Measurements from ENCODE around the gene RIMBP2. TPM values are rescaled to one million over a fixed set of nuclear protein-coding genes. Genes with fewer than 3 reads are reported as not detected.

Gene RIMBP2
- total and polyA plus RNA-seq, 4 donors, result 0.05 to 2.9 (median 0.95) TPM

- H3K4me3 ChIP-seq, result no peak overlapping the region
- H3K27ac ChIP-seq (ENCODE audit: low read depth in 1 of 2, low read length in 1 of 2), result no peak overlapping the region
- TF ChIP-seq CTCF (IDR thresholded peaks at IDR 0.05; ENCODE audit: control extremely low read depth, extremely low read depth), result no peak
- no peak for ATAC-seq (ENCODE audit: insufficient read depth, low FRiP score)
- no peak overlapping the region for H3K9ac ChIP-seq (ENCODE audit: insufficient read depth in 1 of 2, low read length in 2 of 2)
- H3K36me3 ChIP-seq (ENCODE audit: control insufficient read depth in 4 of 4, insufficient read depth in 4 of 4, low read length in 4 of 4), result no peaks in the 10 kb centered on the region
- DNase-seq, result no peak
- H3K4me1 ChIP-seq (ENCODE audit: control insufficient read depth in 5 of 5, insufficient read depth in 5 of 5, low read length in 5 of 5), result no peaks in the 10 kb centered on the region
- peaks cover 0 to 6% (median 0%) of the 10 kb centered on the region in 3 donors for H3K27me3 ChIP-seq (ENCODE audit: control insufficient read depth in 3 of 3, insufficient read depth in 3 of 3, low read length in 2 of 3)
- WGBS, 2 donors, result 56 to 79% methylated on average over 14 of the region's 14 CpGs
- peaks cover 0 to 6% (median 0%) of the 10 kb centered on the region in 4 donors for H3K9me3 ChIP-seq (ENCODE audit: control insufficient read depth in 4 of 4, insufficient read depth in 3 of 4, low read length in 3 of 4)
These were observed 324.9 kb downstream of the RIMBP2 start for GRCh38 chr12:130391186-130391585.

GRCh38 chr12:130385193-130385592 lies 330.9 kb downstream of the RIMBP2 start:
- 75 to 78% methylated on average over 4 of the region's 4 CpGs for whole genome bisulfite sequencing, 2 donors
- DNase-seq (no peak), ATAC-seq (ENCODE audit: insufficient read depth, low FRiP score) (no peak)
- no peak overlapping the region for H3K27ac ChIP-seq (ENCODE audit: low read depth in 1 of 2, low read length in 1 of 2)
- H3K4me3 ChIP-seq, result no peak overlapping the region
- no peaks in the 10 kb centered on the region for H3K4me1 ChIP-seq (ENCODE audit: control insufficient read depth in 5 of 5, insufficient read depth in 5 of 5, low read length in 5 of 5)
- H3K9ac ChIP-seq (ENCODE audit: insufficient read depth in 1 of 2, low read length in 2 of 2), result no peak overlapping the region
- no peaks in the 10 kb centered on the region for H3K27me3 ChIP-seq (ENCODE audit: control insufficient read depth in 3 of 3, insufficient read depth in 3 of 3, low read length in 2 of 3)
- no peaks in the 10 kb centered on the region for H3K36me3 ChIP-seq (ENCODE audit: control insufficient read depth in 4 of 4, insufficient read depth in 4 of 4, low read length in 4 of 4)
- TF ChIP-seq CTCF (IDR thresholded peaks at IDR 0.05; ENCODE audit: control extremely low read depth, extremely low read depth), result no peak
- H3K9me3 ChIP-seq (ENCODE audit: control insufficient read depth in 4 of 4, insufficient read depth in 3 of 4, low read length in 3 of 4), result peaks cover 0 to 2% (median 0%) of the 10 kb centered on the region in 4 donors

GRCh38 chr12:130384234-130384633 lies 331.9 kb downstream of the RIMBP2 start:
- DNase-seq (no peak), ATAC-seq (ENCODE audit: insufficient read depth, low FRiP score) (no peak)
- Histone ChIP-seq H3K4me3 (no peak overlapping the region), H3K27me3 (ENCODE audit: control insufficient read depth in 3 of 3, insufficient read depth in 3 of 3, low read length in 2 of 3) (no peaks in the 10 kb centered on the region), H3K27ac (ENCODE audit: low read depth in 1 of 2, low read length in 1 of 2) (no peak overlapping the region), H3K4me1 (ENCODE audit: control insufficient read depth in 5 of 5, insufficient read depth in 5 of 5, low read length in 5 of 5) (no peaks in the 10 kb centered on the region), H3K9ac (ENCODE audit: insufficient read depth in 1 of 2, low read length in 2 of 2) (no peak overlapping the region), H3K9me3 (ENCODE audit: control insufficient read depth in 4 of 4, insufficient read depth in 3 of 4, low read length in 3 of 4) (peaks cover 0 to 2% (median 0%) of the 10 kb centered on the region in 4 donors), H3K36me3 (ENCODE audit: control insufficient read depth in 4 of 4, insufficient read depth in 4 of 4, low read length in 4 of 4) (no peaks in the 10 kb centered on the region)
- no peak for TF ChIP-seq CTCF (IDR thresholded peaks at IDR 0.05; ENCODE audit: control extremely low read depth, extremely low read depth)
- 58 to 67% methylated on average over 3 of the region's 3 CpGs for WGBS, 2 donors

GRCh38 chr12:130382818-130383217 lies 333.3 kb downstream of the RIMBP2 start:
- no peak overlapping the region for H3K4me3 ChIP-seq
- TF ChIP-seq CTCF (IDR thresholded peaks at IDR 0.05; ENCODE audit: control extremely low read depth, extremely low read depth), result no peak

More at GRCh38 chr12:130382818-130383217, 333.3 kb downstream of the RIMBP2 start:
- no peak overlapping the region for H3K9ac ChIP-seq (ENCODE audit: insufficient read depth in 1 of 2, low read length in 2 of 2)
- DNase-seq, result no peak
- no peaks in the 10 kb centered on the region for H3K4me1 ChIP-seq (ENCODE audit: control insufficient read depth in 5 of 5, insufficient read depth in 5 of 5, low read length in 5 of 5)
- WGBS, 2 donors, result 63 to 66% methylated on average over 2 of the region's 2 CpGs
- H3K27me3 ChIP-seq (ENCODE audit: control insufficient read depth in 3 of 3, insufficient read depth in 3 of 3, low read length in 2 of 3), result no peaks in the 10 kb centered on the region
- no peak for ATAC-seq (ENCODE audit: insufficient read depth, low FRiP score)
- no peaks in the 10 kb centered on the region for H3K36me3 ChIP-seq (ENCODE audit: control insufficient read depth in 4 of 4, insufficient read depth in 4 of 4, low read length in 4 of 4)
- H3K27ac ChIP-seq (ENCODE audit: low read depth in 1 of 2, low read length in 1 of 2), result no peak overlapping the region
- H3K9me3 ChIP-seq (ENCODE audit: control insufficient read depth in 4 of 4, insufficient read depth in 3 of 4, low read length in 3 of 4), result peaks cover 0 to 2% (median 0%) of the 10 kb centered on the region in 4 donors

Data from lung (tissue), 12 donors.